IMR-90 (cell line): ENCODE data around the gene TUBA8. TPM values are rescaled to one million over a fixed set of nuclear protein-coding genes. Genes with fewer than 3 reads are reported as not detected.

Source experiments
- ATAC-seq: fragments of 200-7000 bp; cut with Tn5 transposase; 2 replicates; pipeline ENCODE4 v1.9.1; 2020; ENCODE audit warnings: low read depth, mild to moderate bottlenecking, moderate library complexity
- BruUV-seq: library from RNA; stranded (reverse); fragments of 400-500 nt; replicated peaks from 2 replicates; lab custom pipeline; 2021; lab: Mats Ljungman, UMichigan
- CTCF ChIA-PET: fragments of 300-600 bp; formaldehyde crosslinking; extraction: SDS; loops from one replicate; lab custom pipeline; 2021; ENCODE audit warnings: antibody characterized with exemption; lab: Yijun Ruan, JAX
- POLR2A ChIA-PET: fragments of 300-600 bp; sonication (Branson Sonifier 250); formaldehyde crosslinking; loops from one replicate; lab custom pipeline; 2022; ENCODE audit warnings: antibody characterized with exemption; ENCODE audit not compliant: unreplicated experiment; lab: Charles Lee
- DNase-seq: peaks from one replicate; pipeline ENCODE4 v3.0.0; 2013
- H2AFZ ChIP-seq: replicated peaks from 2 replicates; pipeline ENCODE3; 2013; ENCODE audit warnings: low read length, mild to moderate bottlenecking; ENCODE audit not compliant: poor library complexity
- H2AK5ac ChIP-seq: 2 replicates; pipeline ENCODE4 v1.6.1; 2013; ENCODE audit warnings: low read depth, low read length, inconsistent platforms
- H2AK9ac ChIP-seq: replicated peaks from 2 replicates; pipeline ENCODE3; 2013; ENCODE audit warnings: mild to moderate bottlenecking, low read depth, low read length, moderate library complexity; ENCODE audit not compliant: poor library complexity
- H2BK120ac ChIP-seq: 2 replicates; pipeline ENCODE4 v1.6.1; 2013; ENCODE audit warnings: low read depth, low read length, inconsistent platforms
- H2BK15ac ChIP-seq: 3 replicates; pipeline ENCODE4 v1.6.1; 2013; ENCODE audit warnings: low read depth, low read length, inconsistent platforms
- H2BK20ac ChIP-seq: 2 replicates; pipeline ENCODE4 v1.6.1; 2013; ENCODE audit warnings: low read depth, mild to moderate bottlenecking, inconsistent platforms, low read length, moderate library complexity
- H2BK5ac ChIP-seq: 2 replicates; pipeline ENCODE4 v1.6.1; 2013; ENCODE audit warnings: mild to moderate bottlenecking, low read depth, low read length, inconsistent platforms; ENCODE audit not compliant: poor library complexity, severe bottlenecking
- H3K14ac ChIP-seq: replicated peaks from 2 replicates; pipeline ENCODE4 v1.6.1; 2013; ENCODE audit warnings: low read depth, low read length, inconsistent platforms
- H3K18ac ChIP-seq: 2 replicates; pipeline ENCODE4 v1.6.1; 2013; ENCODE audit warnings: low read depth, low read length, control low read depth
- H3K23ac ChIP-seq: 2 replicates; pipeline ENCODE4 v1.6.1; 2013; ENCODE audit warnings: low read depth, low read length, inconsistent platforms
- H3K27ac ChIP-seq: 2 replicates; pipeline ENCODE4 v1.5.1; 2013; ENCODE audit warnings: mild to moderate bottlenecking, control low read depth, low read length; ENCODE audit not compliant: insufficient read depth
- H3K27me3 ChIP-seq: 2 replicates; pipeline ENCODE4 v1.6.1; 2013; ENCODE audit warnings: low read length; ENCODE audit not compliant: control insufficient read depth, insufficient read depth
- H3K36me3 ChIP-seq: 2 replicates; pipeline ENCODE4 v1.6.1; 2013; ENCODE audit warnings: low read length, mixed read lengths; ENCODE audit not compliant: control insufficient read depth, insufficient read depth
- H3K4ac ChIP-seq: 2 replicates; pipeline ENCODE4 v1.6.1; 2013; ENCODE audit warnings: low read depth, low read length, inconsistent platforms
- H3K4me1 ChIP-seq: 2 replicates; pipeline ENCODE4 v1.6.1; 2013; ENCODE audit warnings: low read length, mixed read lengths; ENCODE audit not compliant: control insufficient read depth, insufficient read depth
- H3K4me2 ChIP-seq: 2 replicates; pipeline ENCODE4 v1.6.1; 2013; ENCODE audit warnings: low read depth, mild to moderate bottlenecking, control low read depth, low read length, moderate library complexity
- H3K4me3 ChIP-seq: 2 replicates; pipeline ENCODE4 v1.5.1; 2013; ENCODE audit warnings: low read depth, mild to moderate bottlenecking, control low read depth, low read length, moderate library complexity; ENCODE audit not compliant: insufficient read depth
- H3K56ac ChIP-seq: 2 replicates; pipeline ENCODE4 v1.6.1; 2013; ENCODE audit warnings: low read length, inconsistent platforms; ENCODE audit not compliant: insufficient read depth; ENCODE audit errors: extremely low read depth
- H3K79me1 ChIP-seq, 2 experiments: 2 replicates each; pipeline ENCODE4 v1.6.1; 2013; ENCODE audit warnings: low read length in 2 of 2, inconsistent platforms in 1 of 2, low read depth in 1 of 2
- H3K9ac ChIP-seq: 2 replicates; pipeline ENCODE4 v1.6.1; 2013; ENCODE audit warnings: low read depth, low read length, control low read depth
- H3K9me1 ChIP-seq: 2 replicates; pipeline ENCODE4 v1.6.1; 2013; ENCODE audit warnings: low read length, inconsistent platforms; ENCODE audit not compliant: insufficient read depth
- H3K9me3 ChIP-seq: 2 replicates; pipeline ENCODE4 v1.6.1; 2013; ENCODE audit warnings: low read length; ENCODE audit not compliant: control insufficient read depth, insufficient read depth
- H4K20me1 ChIP-seq: 2 replicates; pipeline ENCODE4 v1.6.1; 2013; ENCODE audit warnings: low read length, inconsistent platforms; ENCODE audit not compliant: insufficient read depth
- H4K5ac ChIP-seq: 2 replicates; pipeline ENCODE4 v1.6.1; 2013; ENCODE audit warnings: mild to moderate bottlenecking, low read depth, low read length, control low read depth
- H4K8ac ChIP-seq, 2 experiments: 2 replicates each; pipeline ENCODE4 v1.6.1; 2013; ENCODE audit warnings: low read depth in 2 of 2, low read length in 2 of 2, control low read depth in 1 of 2, inconsistent platforms in 1 of 2
- H4K91ac ChIP-seq: 2 replicates; pipeline ENCODE4 v1.6.1; 2013; ENCODE audit warnings: low read depth, low read length, inconsistent platforms; ENCODE audit not compliant: insufficient read depth
- BHLHE40 ChIP-seq: fragments of 150-350 bp; IDR thresholded peaks from 2 replicates; pipeline ENCODE4 v1.6.1; 2016; ENCODE audit warnings: mild to moderate bottlenecking, low read depth, low read length
- CEBPB ChIP-seq: IDR thresholded peaks from 2 replicates; pipeline ENCODE4 v1.6.1; 2012; ENCODE audit warnings: low read depth, low read length, improper control_type of control experiment
- FOS ChIP-seq: fragments of 150-350 bp; IDR thresholded peaks from 2 replicates; pipeline ENCODE4 v1.6.1; 2016; ENCODE audit warnings: low read depth, low read length
- MAFK ChIP-seq: IDR thresholded peaks from 2 replicates; pipeline ENCODE4 v1.6.1; 2012; ENCODE audit warnings: low read depth, low read length, improper control_type of control experiment
- MAZ ChIP-seq: IDR thresholded peaks from 2 replicates; pipeline ENCODE4 v1.6.1; 2012; ENCODE audit warnings: low read depth, mild to moderate bottlenecking, low read length, improper control_type of control experiment, moderate library complexity, borderline replicate concordance
- RAD21 ChIP-seq: IDR thresholded peaks from 2 replicates; pipeline ENCODE4 v1.6.1; 2012; ENCODE audit warnings: low read length, improper control_type of control experiment
- dilution Hi-C: fragments of 300-500 bp; cut with HindIII; formaldehyde crosslinking; loops from one replicate; pipeline ENCODE4 v1.14.3; 2018; ENCODE audit warnings: low sequenced_read_pairs; ENCODE audit not compliant: unreplicated experiment
- in situ Hi-C: fragments of 300-500 bp; cut with MboI; formaldehyde crosslinking; loops from 3 replicates; pipeline ENCODE4 v1.14.3; 2019; ENCODE audit warnings: low sequenced_read_pairs, inconsistent platforms, mixed read lengths
- intact Hi-C: fragments of 100-400 bp; cut with micrococcal nuclease; formaldehyde crosslinking; loops from 2 replicates; pipeline ENCODE4 v1.10.0; 2022
- polyA plus RNA-seq, 3 experiments: library from polyadenylated mRNA; depleted of rRNA; stranded (reverse); fragments of >200 nt; gene quantifications; 2 replicates each; pipeline ENCODE4 v1.2.3, GENCODE V29; 2012; ENCODE audit warnings: low replicate concordance in 1 of 3
- total RNA-seq: library from RNA; depleted of rRNA; stranded (reverse); fragments of >200 nt; gene quantifications from 2 replicates; pipeline ENCODE4 v1.2.3, GENCODE V29; 2012

TUBA8 gene
- total and polyA plus RNA-seq, 2 of the 4 experiments (the other 2 are of a cell fraction) = 1.4 to 2.2 TPM

DNA sequence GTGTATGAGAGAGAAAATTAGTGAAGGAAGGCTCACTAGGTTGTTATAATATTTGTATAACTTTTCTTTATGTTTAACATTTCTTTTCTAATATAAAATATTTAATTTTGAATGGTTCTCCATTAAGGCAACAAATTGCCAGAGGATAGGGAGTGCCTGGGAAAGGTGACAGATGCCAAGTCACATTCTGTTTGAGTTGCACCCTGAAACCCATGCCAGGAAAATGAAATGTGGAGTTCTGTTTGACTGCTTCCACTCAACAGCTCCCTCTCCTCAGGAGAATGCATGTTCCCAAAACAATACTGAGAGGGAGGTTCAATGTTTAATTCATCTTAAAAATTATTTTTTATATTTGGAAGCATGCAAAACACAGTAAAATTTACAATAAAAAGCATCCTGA is 33.5 kb downstream of the TUBA8 start:
- CTCF ChIA-PET = no interaction called here
- Histone ChIP-seq H2BK15ac (no peak overlapping the region), H3K9ac (no peak overlapping the region), H4K91ac (no peak overlapping the region), H3K9me3 (no peaks in the 10 kb centered on the region), H2BK120ac (no peak overlapping the region), H3K56ac (no peak overlapping the region), H3K4me3 (no peak overlapping the region), H3K27me3 (no peaks in the 10 kb centered on the region), H3K9me1 (0 out of 2 replicates have a peak, but pooled peaks cover 2% of the 10 kb centered on the region), H2AK9ac (no peak overlapping the region), H4K5ac (no peak overlapping the region), H3K18ac (no peak overlapping the region), H2BK20ac (no peak overlapping the region), H2AFZ (no peak overlapping the region), H3K4me2 (no peak overlapping the region), H3K79me1 (no peaks in the 10 kb centered on the region), H3K36me3 (no peaks in the 10 kb centered on the region), H3K23ac (no peak overlapping the region), H2AK5ac (no peak overlapping the region), H3K4ac (no peak overlapping the region), H4K20me1 (no peaks in the 10 kb centered on the region), H3K14ac (no peak overlapping the region), H3K4me1 (no peaks in the 10 kb centered on the region), H2BK5ac (no peak overlapping the region), H3K27ac (no peak overlapping the region), H4K8ac (no peak overlapping the region)
- ATAC-seq (no peak), DNase-seq (no peak)
- dilution Hi-C loops = no loop called here
- in situ Hi-C loops = no loop called here
- TF ChIP-seq FOS = no peak
- TF ChIP-seq RAD21 = no peak
- TF ChIP-seq MAFK = no peak
- no peak for TF ChIP-seq MAZ
- no peak for TF ChIP-seq CEBPB
- no peak for TF ChIP-seq BHLHE40
- intact Hi-C loops = no loop called here
- POLR2A ChIA-PET = no interaction called here
- BruUV-seq = no TSS peak
